ENCODE data around the gene LRPAP1.

LRPAP1 gene

DNA sequence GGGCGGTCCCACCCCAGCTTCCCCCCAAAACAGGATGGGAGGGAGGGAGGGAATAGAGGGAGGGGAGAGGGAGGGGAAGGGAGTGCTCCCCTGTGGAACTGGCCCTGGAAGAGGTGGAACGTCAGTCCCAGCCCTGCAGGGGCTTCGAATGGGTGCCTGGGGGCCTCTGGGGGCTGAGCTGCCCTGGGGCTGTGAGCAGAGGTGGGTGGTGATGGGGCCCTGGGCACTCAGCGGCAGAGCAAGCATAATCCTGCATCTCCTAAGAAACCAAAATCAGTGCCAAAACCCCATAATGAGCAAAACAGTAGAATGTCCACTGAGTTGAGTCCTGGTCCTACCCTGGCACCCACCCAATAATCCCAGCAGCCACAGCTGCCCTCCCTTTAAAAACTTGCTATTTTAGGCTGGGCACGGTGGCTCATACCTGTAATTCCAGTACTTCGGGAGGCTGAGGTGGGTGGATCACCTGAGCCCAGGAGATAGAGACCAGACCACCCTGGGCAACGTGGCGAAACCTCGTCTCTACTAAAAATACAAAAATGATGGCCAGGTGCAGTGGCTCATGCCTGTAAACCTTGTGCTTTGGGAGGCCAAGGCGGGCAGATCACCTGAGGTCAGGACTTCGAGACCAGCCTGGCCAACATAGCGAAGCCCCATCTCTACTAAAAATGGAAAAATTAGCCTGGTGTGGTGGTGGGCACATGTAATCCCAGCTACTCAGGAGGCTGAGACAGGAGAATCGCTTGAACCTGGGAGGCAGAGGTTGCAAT is 58.0 kb downstream of the LRPAP1 start (continued):
- TF ChIP-seq OSR2 (tag by site-specific recombination; IDR thresholded peaks at IDR 0.05) (no peak), ZNF510 (tag by site-specific recombination; IDR thresholded peaks at IDR 0.05; ENCODE audit: insufficient replicate concordance) (no peak)

DNA sequence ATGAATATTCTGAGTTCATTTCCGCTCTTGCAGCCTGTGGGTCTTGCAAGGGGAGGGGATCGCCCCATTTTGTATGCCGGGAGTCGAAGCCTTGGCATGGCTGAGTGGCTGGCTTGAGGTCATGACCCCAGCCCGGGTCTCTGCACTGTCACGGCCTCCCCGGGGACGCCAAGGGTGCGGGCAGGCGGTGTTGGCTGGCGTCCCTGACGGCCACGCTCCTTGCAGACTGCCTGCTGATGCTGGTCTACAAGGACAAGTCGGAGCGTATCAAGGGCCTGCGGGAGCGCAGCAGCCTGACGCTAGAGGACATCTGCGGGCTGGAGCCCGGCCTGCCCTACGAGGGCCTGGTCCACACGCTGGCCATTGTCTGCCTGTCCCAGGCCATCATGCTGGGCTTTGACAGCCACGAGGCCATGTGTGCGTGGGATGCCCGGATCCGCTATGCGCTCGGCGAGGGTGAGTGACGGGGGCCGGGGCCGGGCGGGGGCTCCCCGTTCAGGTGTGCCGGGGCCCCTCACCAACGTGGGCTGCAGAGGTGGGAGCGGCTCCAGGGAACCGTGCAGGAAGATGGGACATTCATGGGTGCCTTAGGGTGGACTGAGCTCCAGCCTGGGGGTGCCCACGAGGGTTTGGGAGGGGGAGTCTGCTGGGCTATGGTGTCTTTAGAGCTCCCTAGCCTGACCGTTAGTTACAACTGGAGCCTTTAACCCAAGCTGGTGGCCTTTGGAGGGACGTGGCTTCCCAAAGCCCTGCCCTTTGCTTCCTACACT is 58.9 kb downstream of the LRPAP1 start:
- no peak for TF ChIP-seq TRIM28 (IDR thresholded peaks at IDR 0.05; ENCODE audit: borderline replicate concordance, low read length)
- TF ChIP-seq ZNF366 (tag by site-specific recombination; conservative IDR thresholded peaks at IDR 0.05) = no peak
- TF ChIP-seq ZNF747 (tag by site-specific recombination; IDR thresholded peaks at IDR 0.05) = no peak
- TF ChIP-seq, protein P1, sequence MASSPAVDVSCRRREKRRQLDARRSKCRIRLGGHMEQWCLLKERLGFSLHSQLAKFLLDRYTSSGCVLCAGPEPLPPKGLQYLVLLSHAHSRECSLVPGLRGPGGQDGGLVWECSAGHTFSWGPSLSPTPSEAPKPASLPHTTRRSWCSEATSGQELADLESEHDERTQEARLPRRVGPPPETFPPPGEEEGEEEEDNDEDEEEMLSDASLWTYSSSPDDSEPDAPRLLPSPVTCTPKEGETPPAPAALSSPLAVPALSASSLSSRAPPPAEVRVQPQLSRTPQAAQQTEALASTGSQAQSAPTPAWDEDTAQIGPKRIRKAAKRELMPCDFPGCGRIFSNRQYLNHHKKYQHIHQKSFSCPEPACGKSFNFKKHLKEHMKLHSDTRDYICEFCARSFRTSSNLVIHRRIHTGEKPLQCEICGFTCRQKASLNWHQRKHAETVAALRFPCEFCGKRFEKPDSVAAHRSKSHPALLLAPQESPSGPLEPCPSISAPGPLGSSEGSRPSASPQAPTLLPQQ (tag by site-specific recombination; IDR thresholded peaks at IDR 0.05) = no peak
- TF ChIP-seq ZNF174 (tag by site-specific recombination; IDR thresholded peaks at IDR 0.05) = no peak
- no peak for TF ChIP-seq ZNF549 (tag by site-specific recombination; IDR thresholded peaks at IDR 0.05)
- TF ChIP-seq ZSCAN30 (tag by site-specific recombination; IDR thresholded peaks at IDR 0.05) = no peak
- TF ChIP-seq ZNF157 (tag by site-specific recombination; IDR thresholded peaks at IDR 0.05) = no peak
- TF ChIP-seq, protein P2, sequence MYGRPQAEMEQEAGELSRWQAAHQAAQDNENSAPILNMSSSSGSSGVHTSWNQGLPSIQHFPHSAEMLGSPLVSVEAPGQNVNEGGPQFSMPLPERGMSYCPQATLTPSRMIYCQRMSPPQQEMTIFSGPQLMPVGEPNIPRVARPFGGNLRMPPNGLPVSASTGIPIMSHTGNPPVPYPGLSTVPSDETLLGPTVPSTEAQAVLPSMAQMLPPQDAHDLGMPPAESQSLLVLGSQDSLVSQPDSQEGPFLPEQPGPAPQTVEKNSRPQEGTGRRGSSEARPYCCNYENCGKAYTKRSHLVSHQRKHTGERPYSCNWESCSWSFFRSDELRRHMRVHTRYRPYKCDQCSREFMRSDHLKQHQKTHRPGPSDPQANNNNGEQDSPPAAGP (tag by site-specific recombination; IDR thresholded peaks at IDR 0.05) = no peak
- no peak for TF ChIP-seq IKZF3 (tag by site-specific recombination; IDR thresholded peaks at IDR 0.05)
- TF ChIP-seq ZNF623 (tag by site-specific recombination; IDR thresholded peaks at IDR 0.05) = no peak
- no peak for TF ChIP-seq ZNF521 (tag by site-specific recombination; IDR thresholded peaks at IDR 0.05)
- no peak for TF ChIP-seq SETDB1 (IDR thresholded peaks at IDR 0.05; ENCODE audit: insufficient read length, low read length)
- TF ChIP-seq, protein P3, sequence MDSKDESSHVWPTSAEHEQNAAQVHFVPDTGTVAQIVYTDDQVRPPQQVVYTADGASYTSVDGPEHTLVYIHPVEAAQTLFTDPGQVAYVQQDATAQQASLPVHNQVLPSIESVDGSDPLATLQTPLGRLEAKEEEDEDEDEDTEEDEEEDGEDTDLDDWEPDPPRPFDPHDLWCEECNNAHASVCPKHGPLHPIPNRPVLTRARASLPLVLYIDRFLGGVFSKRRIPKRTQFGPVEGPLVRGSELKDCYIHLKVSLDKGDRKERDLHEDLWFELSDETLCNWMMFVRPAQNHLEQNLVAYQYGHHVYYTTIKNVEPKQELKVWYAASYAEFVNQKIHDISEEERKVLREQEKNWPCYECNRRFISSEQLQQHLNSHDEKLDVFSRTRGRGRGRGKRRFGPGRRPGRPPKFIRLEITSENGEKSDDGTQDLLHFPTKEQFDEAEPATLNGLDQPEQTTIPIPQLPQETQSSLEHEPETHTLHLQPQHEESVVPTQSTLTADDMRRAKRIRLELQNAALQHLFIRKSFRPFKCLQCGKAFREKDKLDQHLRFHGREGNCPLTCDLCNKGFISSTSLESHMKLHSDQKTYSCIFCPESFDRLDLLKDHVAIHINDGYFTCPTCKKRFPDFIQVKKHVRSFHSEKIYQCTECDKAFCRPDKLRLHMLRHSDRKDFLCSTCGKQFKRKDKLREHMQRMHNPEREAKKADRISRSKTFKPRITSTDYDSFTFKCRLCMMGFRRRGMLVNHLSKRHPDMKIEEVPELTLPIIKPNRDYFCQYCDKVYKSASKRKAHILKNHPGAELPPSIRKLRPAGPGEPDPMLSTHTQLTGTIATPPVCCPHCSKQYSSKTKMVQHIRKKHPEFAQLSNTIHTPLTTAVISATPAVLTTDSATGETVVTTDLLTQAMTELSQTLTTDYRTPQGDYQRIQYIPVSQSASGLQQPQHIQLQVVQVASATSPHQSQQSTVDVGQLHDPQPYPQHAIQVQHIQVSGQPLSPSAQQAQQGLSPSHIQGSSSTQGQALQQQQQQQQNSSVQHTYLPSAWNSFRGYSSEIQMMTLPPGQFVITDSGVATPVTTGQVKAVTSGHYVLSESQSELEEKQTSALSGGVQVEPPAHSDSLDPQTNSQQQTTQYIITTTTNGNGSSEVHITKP (tag by site-specific recombination; IDR thresholded peaks at IDR 0.05) = no peak
- TF ChIP-seq, protein P4, sequence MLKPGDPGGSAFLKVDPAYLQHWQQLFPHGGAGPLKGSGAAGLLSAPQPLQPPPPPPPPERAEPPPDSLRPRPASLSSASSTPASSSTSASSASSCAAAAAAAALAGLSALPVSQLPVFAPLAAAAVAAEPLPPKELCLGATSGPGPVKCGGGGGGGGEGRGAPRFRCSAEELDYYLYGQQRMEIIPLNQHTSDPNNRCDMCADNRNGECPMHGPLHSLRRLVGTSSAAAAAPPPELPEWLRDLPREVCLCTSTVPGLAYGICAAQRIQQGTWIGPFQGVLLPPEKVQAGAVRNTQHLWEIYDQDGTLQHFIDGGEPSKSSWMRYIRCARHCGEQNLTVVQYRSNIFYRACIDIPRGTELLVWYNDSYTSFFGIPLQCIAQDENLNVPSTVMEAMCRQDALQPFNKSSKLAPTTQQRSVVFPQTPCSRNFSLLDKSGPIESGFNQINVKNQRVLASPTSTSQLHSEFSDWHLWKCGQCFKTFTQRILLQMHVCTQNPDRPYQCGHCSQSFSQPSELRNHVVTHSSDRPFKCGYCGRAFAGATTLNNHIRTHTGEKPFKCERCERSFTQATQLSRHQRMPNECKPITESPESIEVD (tag by site-specific recombination; IDR thresholded peaks at IDR 0.05) = no peak
- no peak for TF ChIP-seq HOXC10 (CRISPR knock-in tag; IDR thresholded peaks at IDR 0.05)
- no peak for TF ChIP-seq ZBTB17 (tag by site-specific recombination; IDR thresholded peaks at IDR 0.05)
- no peak for TF ChIP-seq ZNF48 (tag by site-specific recombination; IDR thresholded peaks at IDR 0.05)
- TF ChIP-seq ZNF677 (tag by site-specific recombination; IDR thresholded peaks at IDR 0.05) = no peak
- POLR2A ChIA-PET = no interaction called here
- CTCF ChIA-PET = interaction anchor here (3.0 kb wide), 1 partner anchor 7 kb away, joined by 16 read pairs; no protein-coding TSS in a partner anchor
- no peak overlapping the region for H3K4me3 ChIP-seq (ENCODE audit: low read depth, low read length)
- H3K36me3 ChIP-seq (ENCODE audit: control insufficient read depth in 2 of 2, insufficient read depth in 1 of 2, low read length in 2 of 2) = no peaks in the 10 kb centered on the region
- no peaks in the 10 kb centered on the region for H3K4me1 ChIP-seq (ENCODE audit: control insufficient read depth, insufficient read depth, low read length)
- no peak overlapping the region for H3K27ac ChIP-seq (ENCODE audit: extremely low read depth, low read depth, low read length)
- H3K9me3 ChIP-seq (ENCODE audit: control insufficient read depth, insufficient read depth, low read depth, low read length) = no peaks in the 10 kb centered on the region

All from HEK293 (cell line).